Measurements from ENCODE around the gene COL8A1.

COL8A1 gene

GRCh38 chr3:99644746-99645145 is 6.4 kb downstream of the COL8A1 start:
- Histone ChIP-seq H4K20me1 (ENCODE audit: insufficient read depth, low read length) (no peaks in the 10 kb centered on the region), H2AFZ (ENCODE audit: low read length) (no peak overlapping the region), H3K27me3 (replicated peaks; ENCODE audit: insufficient read depth, low read length) (no peaks in the 10 kb centered on the region), H3K36me3 (replicated peaks; ENCODE audit: insufficient read depth, low read length) (no peaks in the 10 kb centered on the region), H3K4me3 (ENCODE audit: low read length) (no peak overlapping the region), H3K9ac (ENCODE audit: low read length) (no peak overlapping the region), H3K4me1 (ENCODE audit: low read length) (peaks cover 8% of the 10 kb centered on the region), H3F3A (ENCODE audit: insufficient read depth, low read length) (no peaks in the 10 kb centered on the region), H3K27ac (ENCODE audit: low read length) (no peak overlapping the region), H3K4me2 (ENCODE audit: low read depth, low read length) (no peak overlapping the region), H3K9me3 (replicated peaks; ENCODE audit: insufficient read depth, low read length) (no peaks in the 10 kb centered on the region), H3K79me2 (ENCODE audit: low read length) (no peaks in the 10 kb centered on the region), H3K9me2 (replicated peaks; ENCODE audit: insufficient read depth, low read length) (no peaks in the 10 kb centered on the region)
- TF ChIP-seq EZH2 (optimal IDR thresholded peaks at IDR 0.05; ENCODE audit: low read depth, low read length) (no peak), EZH2phosphoT487 (IDR thresholded peaks at IDR 0.05; ENCODE audit: low read length) (no peak)
- no peak for DNase-seq

GRCh38 chr3:99645277-99646106 is 7.1 kb downstream of the COL8A1 start:
- peaks cover 8% of the 10 kb centered on the region for H3K4me1 ChIP-seq (ENCODE audit: low read length)
- no peak for TF ChIP-seq EZH2 (optimal IDR thresholded peaks at IDR 0.05; ENCODE audit: low read depth, low read length)
- peak; percentile 79 for TF ChIP-seq CTCF (IDR thresholded peaks at IDR 0.05; ENCODE audit: low read length)

DNA sequence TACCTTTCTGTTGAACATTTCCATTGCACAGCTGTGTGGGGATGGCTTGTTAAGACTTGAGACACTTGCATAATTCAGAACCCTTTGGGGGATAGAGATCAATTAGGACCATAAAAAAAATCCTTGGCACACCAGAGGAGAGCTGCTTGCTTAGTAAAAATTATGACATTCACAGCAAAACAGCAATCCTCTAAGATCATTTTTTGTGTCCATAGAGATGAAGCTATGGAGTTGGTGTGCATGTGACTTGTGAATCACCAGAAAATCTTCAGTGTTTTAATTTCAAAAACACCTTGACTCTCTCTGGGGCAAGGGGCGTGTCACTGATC is 7.7 kb downstream of the COL8A1 start:
- Histone ChIP-seq H3K9me2 (replicated peaks; ENCODE audit: insufficient read depth, low read length) (no peaks in the 10 kb centered on the region), H3K4me1 (ENCODE audit: low read length) (peaks cover 8% of the 10 kb centered on the region), H3F3A (ENCODE audit: insufficient read depth, low read length) (no peaks in the 10 kb centered on the region), H3K9me3 (replicated peaks; ENCODE audit: insufficient read depth, low read length) (no peaks in the 10 kb centered on the region), H2AFZ (ENCODE audit: low read length) (no peak overlapping the region), H4K20me1 (ENCODE audit: insufficient read depth, low read length) (no peaks in the 10 kb centered on the region), H3K27ac (ENCODE audit: low read length) (no peak overlapping the region), H3K4me3 (ENCODE audit: low read length) (no peak overlapping the region), H3K9ac (ENCODE audit: low read length) (no peak overlapping the region), H3K79me2 (ENCODE audit: low read length) (no peaks in the 10 kb centered on the region), H3K4me2 (ENCODE audit: low read depth, low read length) (no peak overlapping the region), H3K36me3 (replicated peaks; ENCODE audit: insufficient read depth, low read length) (no peaks in the 10 kb centered on the region), H3K27me3 (replicated peaks; ENCODE audit: insufficient read depth, low read length) (no peaks in the 10 kb centered on the region)
- TF ChIP-seq EZH2 (optimal IDR thresholded peaks at IDR 0.05; ENCODE audit: low read depth, low read length) = no peak
- no peak for TF ChIP-seq CTCF (IDR thresholded peaks at IDR 0.05; ENCODE audit: low read length)
- no peak for TF ChIP-seq EZH2phosphoT487 (IDR thresholded peaks at IDR 0.05; ENCODE audit: low read length)
- DNase-seq = no peak

More at GRCh38 chr3:99645277-99646106, 7.1 kb downstream of the COL8A1 start:
- Histone ChIP-seq H2AFZ (ENCODE audit: low read length) (no peak overlapping the region), H3K36me3 (replicated peaks; ENCODE audit: insufficient read depth, low read length) (no peaks in the 10 kb centered on the region), H3K9me2 (replicated peaks; ENCODE audit: insufficient read depth, low read length) (no peaks in the 10 kb centered on the region), H3K4me3 (ENCODE audit: low read length) (no peak overlapping the region), H3K79me2 (ENCODE audit: low read length) (no peaks in the 10 kb centered on the region), H3K4me2 (ENCODE audit: low read depth, low read length) (no peak overlapping the region), H3K27ac (ENCODE audit: low read length) (no peak overlapping the region), H4K20me1 (ENCODE audit: insufficient read depth, low read length) (no peaks in the 10 kb centered on the region), H3F3A (ENCODE audit: insufficient read depth, low read length) (no peaks in the 10 kb centered on the region), H3K9me3 (replicated peaks; ENCODE audit: insufficient read depth, low read length) (no peaks in the 10 kb centered on the region), H3K9ac (ENCODE audit: low read length) (no peak overlapping the region), H3K27me3 (replicated peaks; ENCODE audit: insufficient read depth, low read length) (no peaks in the 10 kb centered on the region)
- no peak for DNase-seq

- no peak overlapping the region for H3K9ac ChIP-seq (ENCODE audit: low read length)
- H3K36me3 ChIP-seq (replicated peaks; ENCODE audit: insufficient read depth, low read length) = no peaks in the 10 kb centered on the region
- no peak overlapping the region for H3K4me2 ChIP-seq (ENCODE audit: low read depth, low read length)
- peaks cover 8% of the 10 kb centered on the region for H3K4me1 ChIP-seq (ENCODE audit: low read length)
- H3K9me2 ChIP-seq (replicated peaks; ENCODE audit: insufficient read depth, low read length) = no peaks in the 10 kb centered on the region
- H3K79me2 ChIP-seq (ENCODE audit: low read length) = no peaks in the 10 kb centered on the region
- H3K4me3 ChIP-seq (ENCODE audit: low read length) = no peak overlapping the region
- no peak overlapping the region for H2AFZ ChIP-seq (ENCODE audit: low read length)
- H4K20me1 ChIP-seq (ENCODE audit: insufficient read depth, low read length) = no peaks in the 10 kb centered on the region
- no peaks in the 10 kb centered on the region for H3K9me3 ChIP-seq (replicated peaks; ENCODE audit: insufficient read depth, low read length)
- no peak for TF ChIP-seq EZH2phosphoT487 (IDR thresholded peaks at IDR 0.05; ENCODE audit: low read length)
- TF ChIP-seq EZH2 (optimal IDR thresholded peaks at IDR 0.05; ENCODE audit: low read depth, low read length) = no peak
- TF ChIP-seq CTCF (IDR thresholded peaks at IDR 0.05; ENCODE audit: low read length) = no peak
- no peak overlapping the region for H3K27ac ChIP-seq (ENCODE audit: low read length)
- no peaks in the 10 kb centered on the region for H3F3A ChIP-seq (ENCODE audit: insufficient read depth, low read length)
- DNase-seq = no peak
- H3K27me3 ChIP-seq (replicated peaks; ENCODE audit: insufficient read depth, low read length) = no peaks in the 10 kb centered on the region
These were observed 8.7 kb downstream of the COL8A1 start for GRCh38 chr3:99647081-99647480.
